ENCODE data around the gene IQCH. TPM values are rescaled to one million over a fixed set of nuclear protein-coding genes. Genes with fewer than 3 reads are reported as not detected.

IQCH gene
- total RNA-seq, 1 experiment from 2014 or later, result 1.1 TPM

DNA sequence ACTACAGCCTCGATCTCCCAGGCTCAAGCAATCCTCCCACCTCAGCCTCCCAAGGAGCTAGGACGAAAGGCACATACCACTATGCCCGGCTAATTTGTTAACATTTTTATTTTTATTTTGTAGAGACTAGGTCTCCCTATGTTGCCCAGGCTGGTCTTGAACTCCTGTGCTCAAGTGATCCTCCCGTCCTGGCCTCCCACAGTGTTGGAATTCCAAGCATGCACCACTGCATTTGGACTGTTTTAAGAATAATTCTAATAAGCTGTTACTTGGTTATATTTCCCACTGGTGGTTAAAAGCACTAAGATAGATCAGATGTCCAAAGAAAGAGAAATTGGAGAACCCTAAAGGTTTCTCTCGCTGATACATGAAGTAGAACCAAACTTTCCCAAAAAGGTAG, 3.3 kb upstream of the IQCH start:
- Histone ChIP-seq H3K14ac (ENCODE audit: insufficient read depth, low read length) (no peak overlapping the region), H3K18ac (ENCODE audit: insufficient read length, low read depth, low read length) (no peak overlapping the region), H3K27me3 (ENCODE audit: insufficient read depth, low read length) (no peaks in the 10 kb centered on the region), H2AFZ (ENCODE audit: low read length) (no peak overlapping the region), H2BK12ac (ENCODE audit: insufficient read length, low read depth, low read length) (no peak overlapping the region), H3K9me3 (ENCODE audit: control insufficient read depth, low read depth, low read length) (no peaks in the 10 kb centered on the region), H2BK5ac (ENCODE audit: insufficient read length, low read length) (no peak overlapping the region), H3K56ac (ENCODE audit: insufficient read length, low read depth, low read length) (no peak overlapping the region), H3K79me2 (ENCODE audit: insufficient read depth, low read length) (peaks cover 2% of the 10 kb centered on the region; the same call in 1 of the 2 replicates), H2BK120ac (ENCODE audit: low read depth, low read length, poor library complexity, severe bottlenecking) (no peak overlapping the region), H3K27ac (ENCODE audit: insufficient read length, low read depth, low read length) (no peak overlapping the region), H2AK5ac (ENCODE audit: insufficient read length, low read length) (no peak overlapping the region), H2BK20ac (ENCODE audit: low read depth, low read length, poor library complexity, severe bottlenecking) (no peak overlapping the region), H4K8ac (replicated peaks; ENCODE audit: insufficient read length, low read depth, low read length) (no peak overlapping the region), H2BK15ac (ENCODE audit: low read depth, low read length) (no peak overlapping the region), H3T11ph (ENCODE audit: low read length) (no peak overlapping the region), H4K5ac (ENCODE audit: insufficient read length, low read depth, low read length) (no peak overlapping the region), H3K4me2 (ENCODE audit: insufficient read depth, insufficient read length, low read length) (no peak overlapping the region), H4K20me1 (ENCODE audit: control insufficient read depth, insufficient read depth, insufficient read length) (no peaks in the 10 kb centered on the region), H3K23me2 (ENCODE audit: insufficient read length, low read depth, low read length, poor library complexity, severe bottlenecking) (no peaks in the 10 kb centered on the region), H3K4ac (ENCODE audit: low read depth, low read length) (no peak overlapping the region), H3K4me1 (ENCODE audit: insufficient read depth, low read length) (no peaks in the 10 kb centered on the region), H3K79me1 (ENCODE audit: insufficient read depth, low read depth, low read length, poor library complexity, severe bottlenecking) (peaks cover 2% of the 10 kb centered on the region), H3K23ac (ENCODE audit: insufficient read length, low read depth, low read length) (no peak overlapping the region), H4K91ac (ENCODE audit: insufficient read length, low read depth, low read length) (no peak overlapping the region), H3K9ac (ENCODE audit: extremely low read depth, insufficient read length, low read length) (no peak overlapping the region)
- TF ChIP-seq, protein P1, sequence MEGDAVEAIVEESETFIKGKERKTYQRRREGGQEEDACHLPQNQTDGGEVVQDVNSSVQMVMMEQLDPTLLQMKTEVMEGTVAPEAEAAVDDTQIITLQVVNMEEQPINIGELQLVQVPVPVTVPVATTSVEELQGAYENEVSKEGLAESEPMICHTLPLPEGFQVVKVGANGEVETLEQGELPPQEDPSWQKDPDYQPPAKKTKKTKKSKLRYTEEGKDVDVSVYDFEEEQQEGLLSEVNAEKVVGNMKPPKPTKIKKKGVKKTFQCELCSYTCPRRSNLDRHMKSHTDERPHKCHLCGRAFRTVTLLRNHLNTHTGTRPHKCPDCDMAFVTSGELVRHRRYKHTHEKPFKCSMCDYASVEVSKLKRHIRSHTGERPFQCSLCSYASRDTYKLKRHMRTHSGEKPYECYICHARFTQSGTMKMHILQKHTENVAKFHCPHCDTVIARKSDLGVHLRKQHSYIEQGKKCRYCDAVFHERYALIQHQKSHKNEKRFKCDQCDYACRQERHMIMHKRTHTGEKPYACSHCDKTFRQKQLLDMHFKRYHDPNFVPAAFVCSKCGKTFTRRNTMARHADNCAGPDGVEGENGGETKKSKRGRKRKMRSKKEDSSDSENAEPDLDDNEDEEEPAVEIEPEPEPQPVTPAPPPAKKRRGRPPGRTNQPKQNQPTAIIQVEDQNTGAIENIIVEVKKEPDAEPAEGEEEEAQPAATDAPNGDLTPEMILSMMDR (conservative IDR thresholded peaks at IDR 0.05), result no peak
- Mint-ChIP-seq H3K4me3 (no peak overlapping the region), H3K27ac (peak overlapping the region in 1 of 3 experiments; percentile 65; a peak in 1 of 7 replicates), H3K36me3 (ENCODE audit: insufficient read depth in 1 of 3, low read depth in 3 of 3) (peaks cover 9 to 15% (median 14%) of the 10 kb centered on the region in 3 experiments), H3K4me1 (peaks cover 5 to 13% of the 10 kb centered on the region in 2 experiments; a peak in 3 of 4 replicates), H3K9me3 (peaks cover 0 to 5% of the 10 kb centered on the region in 2 experiments; a peak in 4 of 5 replicates), H3K27me3 (ENCODE audit: low read depth) (peaks cover 17% of the 10 kb centered on the region)
- DNase-seq, result no peak
- WGBS (ENCODE audit: extremely low coverage, insufficient read length, low lambda C conversion rate), result no CpG with 5 or more reads among the region's 5 CpGs

Measured in H9 (cell line).